ENCODE results near the gene PIGC.
"Not testable (repeated sequence)": the region's sequence is repeated elsewhere in the genome, so short reads cannot be mapped to it uniquely, and the experiment has no call there.

Gene PIGC

DNA sequence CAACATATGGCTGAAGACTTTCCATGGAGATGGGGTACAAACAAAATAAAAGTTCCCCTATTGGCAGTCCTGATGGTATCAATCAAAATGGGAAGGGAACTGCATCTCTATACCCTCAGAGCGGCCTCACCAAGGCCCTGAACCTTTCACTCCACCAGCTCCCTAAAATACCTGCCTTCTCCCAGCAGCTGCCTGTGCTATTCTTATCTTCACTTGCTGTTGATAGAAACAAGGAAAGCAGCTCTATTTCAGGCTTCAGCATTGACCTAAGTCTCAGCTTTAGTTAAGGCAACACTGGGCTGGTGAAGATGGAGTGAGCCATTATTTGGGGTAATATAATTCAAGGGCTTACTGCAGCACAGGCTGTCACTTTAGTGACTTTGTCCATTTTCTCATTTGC, 21.7 kb upstream of the PIGC start:
- DNase-seq: no peak

DNA sequence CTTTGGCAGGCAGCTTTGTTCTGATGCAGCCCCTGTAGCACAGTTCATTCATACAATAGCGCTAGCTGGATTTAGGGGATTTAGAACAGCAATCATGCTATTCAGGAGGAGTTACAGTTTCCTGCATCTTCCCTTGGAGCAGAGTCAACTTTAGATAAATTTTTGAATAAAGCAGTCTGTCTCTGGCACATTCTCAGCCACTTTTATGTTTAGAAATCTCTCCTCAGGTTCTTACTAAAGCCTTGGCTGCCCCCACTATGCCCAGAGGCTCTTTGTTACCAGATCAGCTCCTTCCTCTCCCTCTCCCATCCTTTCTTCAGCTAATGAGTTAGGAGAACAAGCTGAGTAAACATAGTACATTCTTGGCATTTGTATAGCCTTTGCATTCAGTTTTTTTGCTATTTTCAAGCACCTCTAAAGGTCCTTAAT, 17.0 kb upstream of the PIGC start:
- DNase-seq: no peak

DNA sequence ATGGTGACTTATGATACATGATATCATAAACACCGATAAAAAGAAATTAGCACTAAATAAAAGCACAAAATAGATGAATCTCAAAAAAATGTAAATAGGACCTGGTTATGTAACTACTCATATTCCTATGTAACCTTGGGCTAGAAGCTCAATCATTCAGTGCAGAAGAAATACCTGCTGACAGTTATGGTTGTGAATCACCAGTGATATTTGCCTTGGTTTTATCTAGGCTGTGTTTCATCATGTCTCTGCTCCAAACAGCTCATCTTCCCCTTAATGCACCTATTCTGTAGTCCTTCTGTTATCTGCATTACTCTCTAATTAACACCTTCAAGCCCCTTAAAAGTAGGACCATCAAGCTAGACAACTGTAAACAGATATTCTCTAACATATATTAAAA, 16.3 kb upstream of the PIGC start:
- DNase-seq: no peak

DNA sequence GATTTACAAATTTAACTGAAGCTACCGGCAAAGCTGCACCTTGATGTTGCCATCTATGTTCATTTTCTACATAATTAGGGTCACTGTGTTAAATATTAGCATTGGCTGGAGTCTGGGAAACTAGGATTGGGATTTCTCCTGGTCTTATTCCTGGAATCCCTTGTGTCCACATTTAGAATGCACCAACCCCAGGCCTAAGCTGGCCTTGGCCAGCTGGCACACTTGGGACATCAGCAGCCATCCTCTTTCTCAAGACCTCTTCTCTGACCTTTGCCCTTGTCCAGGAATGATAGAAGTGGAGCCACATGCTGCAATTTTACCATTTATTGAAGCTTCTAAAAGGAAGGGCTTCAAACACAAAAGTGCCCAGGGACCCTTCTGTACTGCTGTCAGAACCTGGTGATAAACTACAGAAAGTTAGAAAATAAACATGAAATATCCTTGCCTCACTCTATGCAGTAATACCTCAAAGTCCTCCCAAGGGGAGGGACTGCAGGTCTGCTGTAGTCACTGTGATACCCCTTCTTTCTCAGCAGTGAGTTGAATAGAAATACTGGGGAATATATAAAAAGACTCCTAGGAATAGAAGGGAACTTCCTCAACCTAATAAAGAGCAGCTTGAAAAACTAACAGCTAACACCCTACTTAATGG, 13.7 kb upstream of the PIGC start:
- DNase-seq: no peak

DNA sequence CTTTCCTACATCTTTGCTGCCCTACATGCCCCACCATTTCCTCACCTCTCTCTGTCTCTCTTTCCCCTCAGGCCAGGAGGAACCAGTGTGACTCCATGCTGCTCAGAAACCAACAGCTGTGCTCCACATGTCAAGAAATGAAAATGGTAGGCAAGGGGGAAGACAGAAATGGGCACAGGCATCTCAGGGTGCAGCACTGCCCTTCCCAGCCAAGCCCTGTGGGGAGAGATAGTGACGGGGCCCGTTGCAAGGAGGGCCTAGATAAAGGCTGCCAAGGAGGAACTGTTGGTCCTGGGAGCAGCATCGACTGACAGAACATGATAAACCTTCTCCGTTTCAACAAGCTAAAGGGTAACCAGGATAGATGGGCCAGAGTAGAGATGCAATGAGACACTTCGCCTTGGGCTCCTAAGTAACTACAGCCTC, 12.5 kb upstream of the PIGC start:
- DNase-seq: no peak

DNA sequence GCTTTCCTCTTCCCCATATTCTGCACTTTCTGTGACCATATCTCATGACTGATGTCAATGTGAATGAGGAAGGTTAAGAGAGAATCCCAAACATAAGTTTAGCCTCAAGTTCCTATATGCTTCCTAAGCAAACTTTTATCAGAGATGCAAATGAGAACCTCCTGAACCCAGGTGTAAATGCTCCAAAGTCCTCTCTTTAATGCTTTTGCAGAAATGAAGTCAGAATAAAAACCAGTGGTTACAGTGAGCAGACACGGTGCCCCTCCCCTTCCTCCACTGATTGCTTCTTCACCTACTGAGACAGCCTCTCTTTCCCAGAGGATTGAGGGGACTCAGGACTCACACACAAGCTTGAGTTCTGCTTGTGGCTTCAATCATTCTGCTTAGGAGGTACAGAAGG, 11.6 kb upstream of the PIGC start:
- DNase-seq: no peak

DNA sequence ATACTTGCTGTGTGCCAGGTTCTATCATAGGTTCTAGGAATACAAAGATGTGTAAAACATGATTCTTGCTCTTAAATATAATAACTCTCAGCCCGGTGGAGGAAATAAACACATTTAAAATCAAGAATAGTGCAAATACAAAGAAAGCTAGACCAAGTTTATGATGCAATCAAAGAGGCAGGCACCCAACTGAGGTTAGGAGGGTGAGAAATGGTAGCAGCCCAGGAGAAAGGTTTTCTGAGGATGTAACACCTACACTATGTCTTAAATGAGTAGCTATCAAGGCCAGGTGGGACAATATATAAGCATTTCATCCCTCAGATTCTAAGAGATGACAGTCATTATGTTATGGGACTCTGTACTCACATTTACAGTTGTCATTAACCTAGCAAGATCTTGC, 9.7 kb upstream of the PIGC start:
- DNase-seq: no peak

DNA sequence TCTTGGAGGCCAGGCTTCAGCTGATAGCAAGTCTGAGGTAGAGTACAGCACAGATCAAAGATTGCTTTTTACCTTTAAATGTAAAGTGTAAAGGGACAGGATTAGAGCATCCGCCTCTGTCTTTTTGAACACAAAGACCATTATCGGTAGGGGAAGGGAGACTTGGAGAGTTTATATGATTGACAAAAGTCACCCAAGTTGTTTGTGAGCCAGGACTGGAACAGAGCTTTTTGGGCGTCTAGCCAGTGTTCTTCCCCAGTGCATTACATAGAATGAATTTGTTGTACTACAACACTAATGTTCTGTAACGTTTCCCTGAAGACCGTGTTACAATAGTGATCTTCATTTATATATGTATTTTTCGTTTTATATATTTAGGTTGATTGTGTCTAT, 9.3 kb upstream of the PIGC start:
- DNase-seq: no peak

DNA sequence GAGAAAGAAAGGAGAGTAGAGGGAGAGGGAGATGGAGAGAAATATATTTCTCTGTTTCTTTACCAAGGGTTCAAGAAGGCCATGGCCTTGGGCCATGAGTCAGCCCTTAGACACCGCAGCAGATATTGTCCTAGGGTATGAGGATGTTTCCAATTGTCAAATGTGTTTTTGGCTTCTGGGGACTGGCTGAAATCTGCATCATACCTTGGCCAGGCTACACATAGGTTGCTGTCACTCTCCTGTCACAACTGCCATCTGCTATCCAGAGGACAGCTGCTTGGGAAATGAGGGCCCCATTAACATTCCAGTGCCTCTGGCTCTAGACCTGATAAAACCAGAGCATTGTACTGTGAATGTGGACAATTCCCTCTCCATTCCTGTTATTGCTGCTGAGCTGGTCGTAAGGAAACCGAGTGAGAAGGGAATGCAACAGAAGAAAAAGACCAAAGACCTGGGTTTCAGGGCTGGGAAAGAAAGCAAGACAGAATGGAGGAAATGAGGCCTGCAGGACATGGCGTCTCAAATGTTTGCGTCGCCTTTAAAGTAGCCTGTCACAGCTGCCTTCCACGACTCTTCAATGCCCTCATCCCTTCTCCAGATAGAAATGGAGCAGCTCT, 8.8 kb upstream of the PIGC start:
- DNase-seq: no peak

DNA sequence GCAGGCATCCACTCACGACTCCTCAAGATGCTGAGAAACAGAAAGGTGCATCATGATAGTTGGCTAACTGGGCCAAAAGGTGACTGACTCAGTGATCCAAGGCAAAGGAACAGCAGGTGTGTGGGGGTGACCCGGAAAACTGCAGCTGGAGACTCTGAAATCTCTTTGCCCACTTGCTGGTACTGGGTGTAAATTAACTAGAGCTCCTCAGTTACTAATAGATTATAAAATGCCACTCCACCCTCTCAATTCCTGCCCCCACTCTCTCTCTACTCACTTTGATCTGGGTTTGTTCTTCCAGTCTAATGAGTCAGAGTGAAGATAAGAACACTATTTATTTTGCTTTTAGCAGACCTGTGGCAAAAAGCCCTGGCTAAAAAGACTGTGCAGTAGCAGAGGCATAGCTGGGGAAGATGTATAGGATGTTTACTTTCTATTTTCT, 7.2 kb upstream of the PIGC start:
- DNase-seq: peak; percentile 69

DNA sequence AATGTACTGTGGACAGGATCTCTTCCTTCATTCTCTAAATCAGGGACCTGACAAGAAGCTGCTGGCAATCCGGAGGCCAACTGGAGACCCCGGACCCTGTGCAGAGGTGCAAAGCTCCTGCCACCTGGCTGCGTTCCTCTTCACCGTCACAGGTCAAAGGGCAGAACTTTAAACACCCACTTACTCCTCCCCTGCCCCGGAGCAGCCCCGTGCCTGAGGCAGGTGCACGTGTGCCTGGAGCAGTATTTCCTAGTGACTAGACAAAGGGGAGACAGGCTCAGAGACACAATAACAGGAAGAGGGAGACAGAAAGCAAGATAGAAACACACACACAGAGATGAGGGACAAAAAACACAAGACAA, 6.6 kb upstream of the PIGC start:
- DNase-seq: peak; percentile 29

DNA sequence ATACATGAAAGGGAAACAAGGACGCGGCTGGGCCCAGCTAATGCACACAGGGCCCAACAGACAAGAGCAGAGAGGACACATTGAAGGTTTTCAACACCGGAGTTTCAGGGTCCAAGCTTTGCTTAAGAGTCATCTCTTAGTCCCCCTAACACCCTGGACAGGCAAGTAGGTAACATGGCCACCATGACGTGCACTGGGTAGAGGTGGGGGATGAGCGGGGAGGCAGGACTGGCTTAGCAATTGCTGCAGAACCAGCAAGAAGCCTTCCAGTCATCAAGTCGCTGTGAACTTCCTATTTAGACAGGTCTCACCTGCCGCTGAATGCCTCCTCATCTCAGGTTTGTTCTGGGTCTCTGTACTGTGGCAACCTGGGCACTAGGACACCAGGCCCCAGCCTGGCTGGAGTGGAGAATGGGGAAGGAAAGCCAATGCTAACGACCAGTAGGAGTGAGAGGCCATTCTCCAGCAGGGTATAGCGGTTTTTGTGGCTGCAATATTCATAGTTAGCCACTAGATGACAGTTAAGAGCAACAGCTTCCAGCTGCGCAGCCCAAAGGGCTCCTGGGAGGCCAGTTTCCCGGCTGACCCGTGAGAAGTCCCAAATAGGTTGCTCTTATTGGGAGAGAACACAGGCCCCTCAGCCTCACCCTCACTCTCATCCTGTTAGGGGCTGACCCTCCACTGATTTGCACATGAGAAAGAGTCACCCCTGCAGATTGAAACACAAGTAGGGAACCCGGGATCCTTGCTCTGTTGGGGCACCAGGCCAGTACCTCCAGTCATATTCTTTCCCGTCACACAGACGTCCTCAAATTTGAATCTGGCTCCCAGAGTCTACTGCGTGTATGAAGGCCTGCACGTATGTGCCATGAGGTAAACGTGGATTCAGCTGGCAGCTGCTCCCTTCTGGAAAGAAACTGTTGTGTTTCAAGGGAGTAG, 6.0 kb upstream of the PIGC start:
- DNase-seq: peak; percentile 55

DNA sequence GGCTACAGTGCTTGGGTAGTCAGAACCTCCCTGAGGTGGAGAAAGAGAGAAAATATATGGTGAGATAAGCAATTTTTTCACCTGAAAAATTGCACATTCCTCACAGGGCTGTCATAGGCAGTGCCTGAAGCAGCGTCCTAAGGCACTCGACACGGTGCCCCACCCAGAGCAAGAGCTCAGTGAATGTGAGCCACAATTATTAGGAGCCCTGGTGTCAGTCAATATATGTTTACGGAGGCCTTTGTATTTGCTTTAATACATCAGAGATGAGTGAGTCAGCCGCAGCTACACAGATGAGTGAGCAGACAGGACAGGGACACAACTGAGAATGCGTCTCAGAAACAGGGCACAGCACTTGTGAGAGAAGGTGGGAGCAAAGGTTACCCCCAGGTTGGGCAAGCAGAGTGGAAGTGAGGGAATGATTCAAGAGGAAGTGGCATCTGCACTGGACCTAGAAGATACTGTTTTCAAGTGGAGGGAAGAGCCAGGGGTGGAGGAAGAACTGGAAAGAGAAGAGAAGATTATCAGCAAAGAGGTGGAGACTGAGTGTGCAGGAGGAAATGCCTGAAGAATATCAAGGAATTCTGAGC, 5.2 kb upstream of the PIGC start:
- peak; percentile 12 for DNase-seq

DNA sequence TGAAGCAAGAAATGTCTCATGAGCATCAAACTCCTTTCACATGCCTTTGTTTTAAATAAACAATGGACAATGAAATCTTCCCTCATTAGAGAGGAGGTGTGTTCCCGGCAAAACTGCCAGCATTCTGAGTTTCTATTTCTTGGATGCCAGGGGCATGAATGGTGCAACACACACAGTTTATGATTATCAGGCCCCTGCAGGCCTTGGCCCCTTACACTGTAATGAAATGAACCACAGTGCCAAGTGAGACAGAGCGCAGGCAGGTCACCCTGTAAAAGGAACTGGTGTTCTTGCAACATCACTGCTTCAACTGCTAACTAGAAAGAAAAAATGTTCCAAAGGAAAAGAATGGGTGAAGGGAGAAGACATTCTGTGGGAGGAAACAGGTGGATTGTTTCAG, 3.8 kb upstream of the PIGC start:
- DNase-seq: no peak

DNA sequence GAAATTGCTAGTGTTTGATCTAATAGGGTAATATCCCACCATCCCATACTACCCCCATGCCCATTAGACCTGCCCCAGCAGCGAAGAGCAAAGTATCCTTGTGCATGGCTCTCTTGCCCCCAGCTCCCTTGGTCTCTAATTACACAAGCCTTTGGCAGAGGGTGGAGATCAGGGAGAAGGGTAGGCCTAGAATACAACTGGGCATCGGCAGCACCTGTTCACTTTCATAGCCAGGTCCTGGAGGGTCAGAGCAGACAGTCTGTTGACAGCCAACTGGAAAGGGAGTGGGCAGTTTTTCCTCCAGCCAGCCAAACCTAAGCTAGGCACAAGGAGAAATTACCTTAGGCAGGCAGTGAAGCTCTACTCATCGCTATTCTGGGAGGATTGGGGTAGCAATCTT, 2.7 kb upstream of the PIGC start:
- no peak for DNase-seq

DNA sequence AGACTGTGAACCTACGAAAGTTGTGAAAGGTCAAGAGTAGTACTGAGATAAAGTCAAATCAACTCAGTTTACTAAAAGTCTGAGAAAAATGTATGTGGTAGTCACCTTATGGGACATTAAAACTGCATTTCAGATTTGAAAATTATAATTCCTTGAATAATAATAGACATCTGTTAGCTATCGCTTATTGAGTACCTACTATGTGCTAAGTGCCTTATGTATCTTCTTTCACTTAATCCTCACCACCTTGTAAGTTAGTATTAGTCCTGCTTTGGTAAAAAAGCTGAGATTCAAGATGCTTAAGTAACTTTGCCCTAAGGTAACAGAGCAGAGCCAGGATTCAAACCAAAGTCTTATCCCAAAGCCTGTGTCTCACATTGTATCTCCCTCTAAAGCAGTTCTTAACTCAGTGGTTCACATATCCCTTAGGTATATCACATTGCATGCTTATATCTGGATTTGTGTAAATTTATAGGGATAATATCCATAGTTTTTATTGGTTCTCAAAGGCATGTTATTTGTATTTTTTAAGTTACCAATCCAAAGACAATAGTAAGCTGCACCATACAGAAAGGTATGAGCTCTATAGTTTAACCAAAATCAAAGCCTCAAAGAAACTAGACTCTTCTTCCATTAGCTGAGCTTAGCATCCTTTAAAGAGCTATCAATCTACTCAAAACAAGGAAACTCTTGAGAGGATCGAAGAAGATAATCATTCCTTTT, 865 bp downstream of the PIGC start:
- no peak for DNase-seq

DNA sequence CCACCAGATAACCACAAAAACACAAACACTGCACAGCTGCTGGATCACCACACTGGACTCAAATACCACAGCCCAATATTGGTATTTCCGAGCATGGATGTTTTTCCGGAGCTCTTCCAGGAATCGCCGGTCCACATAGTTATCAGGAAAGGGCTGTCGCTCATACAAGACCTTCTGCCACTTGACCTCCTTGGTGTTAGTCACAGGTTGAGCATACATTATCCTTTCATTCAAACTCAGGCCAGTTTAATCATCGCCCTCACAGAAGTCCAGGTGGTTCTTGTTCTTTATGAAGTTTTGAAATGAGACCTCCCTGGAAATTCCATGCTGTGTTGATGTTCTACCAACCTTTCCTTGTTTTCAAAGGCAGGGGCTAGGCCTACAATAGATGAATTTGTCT, 1.5 kb downstream of the PIGC start:
- no peak for DNase-seq

DNA sequence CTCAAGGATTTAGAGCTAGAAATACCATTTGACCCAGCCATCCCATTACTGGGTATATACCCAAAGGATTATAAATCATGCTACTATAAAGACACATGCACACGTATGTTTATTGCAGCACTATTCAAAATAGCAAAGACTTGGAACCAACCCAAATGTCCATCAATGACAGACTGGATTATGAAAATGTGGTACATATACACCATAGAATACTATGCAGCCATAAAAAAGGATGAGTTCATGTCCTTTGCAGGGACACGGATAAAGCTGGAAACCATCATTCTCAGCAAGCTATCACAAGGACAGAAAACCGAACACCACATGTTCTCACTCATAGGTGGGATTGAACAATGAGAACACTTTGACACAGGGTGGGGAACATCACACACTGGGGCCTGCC, 6.7 kb downstream of the PIGC start:
- DNase-seq: not testable (repeated sequence)

DNA sequence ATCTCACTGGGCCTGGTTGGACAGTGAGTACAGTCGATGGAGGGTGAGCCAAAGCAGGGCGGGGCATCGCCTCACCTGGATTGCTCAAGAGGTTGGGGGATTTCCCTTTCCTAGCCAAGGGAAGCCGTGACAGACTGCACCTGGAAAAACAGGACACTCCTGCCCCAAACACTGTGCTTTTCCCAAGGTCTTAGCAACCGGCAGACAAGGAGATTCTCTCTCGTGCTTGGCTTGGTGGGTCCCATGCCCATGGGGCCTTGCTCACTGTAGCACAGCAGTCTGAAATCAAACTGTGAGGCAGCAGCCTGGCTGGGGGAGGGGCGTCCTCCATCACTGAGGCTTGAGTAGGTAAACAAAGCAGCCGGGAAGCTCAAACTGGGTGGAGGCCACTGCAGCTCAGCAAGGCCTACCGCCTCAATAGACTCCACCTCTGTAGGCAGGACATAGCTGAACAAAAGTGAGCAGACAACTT, 12.1 kb downstream of the PIGC start:
- DNase-seq: peak; percentile 24

DNA sequence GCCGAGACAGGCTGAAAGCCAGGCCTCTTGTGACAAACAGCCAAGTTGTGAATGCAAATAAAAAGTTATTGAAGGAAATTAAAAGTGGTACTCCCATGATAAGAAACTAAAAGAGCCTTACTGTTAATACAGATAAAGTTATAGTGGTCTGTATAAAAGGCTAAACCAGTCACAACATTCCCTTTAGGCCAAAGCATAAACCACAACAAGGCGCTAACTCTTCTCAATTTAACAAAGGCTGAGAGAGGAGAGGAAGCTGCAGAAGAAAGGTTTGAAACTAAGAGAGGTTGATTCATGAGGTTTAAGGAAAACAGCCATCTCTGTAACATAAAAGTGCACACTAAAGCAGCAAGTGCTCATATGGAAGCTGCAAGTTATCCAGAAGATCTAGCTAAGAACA, 12.7 kb downstream of the PIGC start:
- no peak for DNase-seq

DNA sequence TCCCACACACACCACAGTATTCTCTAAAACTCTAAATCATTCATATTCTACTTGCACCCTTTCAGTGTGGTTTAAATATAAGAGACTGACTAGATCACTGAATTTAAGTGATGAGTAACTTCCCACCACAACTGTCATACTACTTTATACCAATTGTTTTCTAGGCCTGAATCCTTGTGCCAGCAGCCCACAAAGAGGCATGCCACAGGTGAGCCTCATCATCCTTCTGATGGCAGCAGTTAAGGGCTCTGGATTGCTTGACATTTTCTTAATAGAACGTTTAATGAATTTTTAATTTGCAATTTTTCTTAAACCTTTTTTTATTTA, 13.8 kb downstream of the PIGC start:
- no peak for DNase-seq

DNA sequence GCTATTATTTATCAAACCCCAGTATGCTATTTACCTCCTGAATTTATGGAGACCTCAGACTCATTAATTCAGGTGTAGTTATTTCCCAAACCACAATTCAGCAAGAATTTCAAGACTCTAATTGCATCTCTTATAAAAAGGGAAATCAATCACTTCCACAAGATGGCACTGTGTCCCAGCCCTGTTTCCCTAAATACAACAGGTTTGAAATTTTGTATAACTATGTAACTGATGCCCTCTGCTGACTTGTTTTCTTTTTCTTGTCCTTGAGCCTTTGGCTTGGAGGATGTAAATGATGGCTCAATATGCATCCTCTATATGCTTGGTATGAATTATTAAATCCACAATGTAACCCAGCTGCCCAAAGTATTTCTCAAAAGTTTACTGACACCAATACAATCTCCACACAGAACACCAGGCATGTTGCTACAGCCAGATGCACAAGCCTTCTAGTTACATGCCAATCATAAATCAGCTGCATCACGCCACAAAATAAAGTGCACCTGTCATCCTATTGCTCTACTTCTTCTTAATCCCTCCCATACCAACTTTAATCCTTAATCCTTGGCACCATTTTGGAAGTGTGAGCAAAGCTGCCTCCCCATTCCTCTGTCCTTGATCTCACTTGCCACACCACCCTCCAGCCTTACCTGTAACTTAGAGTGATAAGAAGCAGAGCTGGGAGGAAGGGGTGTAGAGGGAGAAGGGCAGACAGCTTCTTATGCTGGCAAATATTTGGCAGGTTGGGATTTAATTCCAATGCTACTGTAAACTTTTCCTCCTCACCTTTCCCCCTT, 14.3 kb downstream of the PIGC start:
- DNase-seq: peak; percentile 70
